GM23338 (cell line): ENCODE data around the gene SLC8A1.

Experiments
- EZH2 ChIP-seq: fragments of 200-600 bp; sonication (generic); IDR thresholded peaks from one replicate; pipeline ENCODE4 v1.8.0; 2017; ENCODE audit warnings: antibody characterized with exemption, mild to moderate bottlenecking, low read depth; ENCODE audit not compliant: unreplicated experiment
- EZH2phosphoT487 ChIP-seq: fragments of 200-600 bp; sonication (generic); IDR thresholded peaks from one replicate; pipeline ENCODE4 v1.8.1; 2018; ENCODE audit warnings: antibody characterized with exemption; ENCODE audit not compliant: unreplicated experiment
- POLR2AphosphoS5 ChIP-seq: IDR thresholded peaks from 2 replicates; pipeline ENCODE4 v1.6.1; 2016; ENCODE audit warnings: antibody characterized with exemption, low read depth
- STAT1 ChIP-seq: IDR thresholded peaks from one replicate; pipeline ENCODE4 v1.6.1; 2016; ENCODE audit warnings: antibody characterized with exemption; ENCODE audit not compliant: unreplicated experiment
- TF ChIP-seq, protein P1 (sequence below), 2 experiments: fragments of 200-600 bp in 1 of 2; sonication (generic) in 1 of 2; conservative IDR thresholded peaks; 2 replicates each; pipeline versions ENCODE4 v1.5.1 to v1.6.1; 2016 to 2017; ENCODE audit warnings: antibody characterized with exemption in 2 of 2, low read depth in 2 of 2, mild to moderate bottlenecking in 2 of 2, moderate library complexity in 1 of 2
- TF ChIP-seq, protein P2 (sequence below): IDR thresholded peaks from one replicate; pipeline ENCODE4 v1.6.1; 2018; ENCODE audit warnings: antibody characterized with exemption; ENCODE audit not compliant: unreplicated experiment

DNA sequence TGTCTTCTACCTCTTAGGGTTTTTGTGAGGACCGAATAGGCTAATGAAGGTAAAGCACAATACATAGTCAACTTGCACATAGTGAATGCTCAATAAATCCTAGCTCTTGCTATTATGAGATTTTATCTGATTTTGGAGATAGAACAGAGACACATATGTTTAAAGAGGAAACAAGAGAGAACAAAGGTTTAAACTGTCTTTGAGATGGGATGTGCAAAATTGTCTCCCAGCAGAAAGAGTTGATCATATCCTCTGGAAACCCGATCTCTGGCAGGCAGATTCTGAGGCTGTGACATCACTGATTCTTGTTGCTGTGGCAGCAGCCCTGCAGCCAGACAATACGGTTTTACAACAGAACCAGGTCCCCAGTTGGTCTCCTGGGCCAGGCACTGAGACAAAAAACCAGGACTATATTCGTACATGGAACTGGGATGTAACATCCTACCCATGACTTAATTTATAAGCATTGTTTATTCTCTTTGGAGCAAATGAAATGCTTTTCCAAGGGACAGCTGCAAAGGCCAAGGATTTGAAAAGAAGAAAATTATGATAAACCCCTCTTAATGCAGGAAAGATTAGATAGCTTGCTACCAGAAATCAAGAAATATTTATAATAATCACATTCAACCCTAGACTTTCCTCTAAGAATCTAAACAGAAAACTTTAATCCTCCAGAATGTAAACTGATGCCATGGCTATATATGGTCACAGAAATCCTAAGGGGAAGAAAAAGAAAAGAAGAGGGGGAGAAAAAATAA, 80.2 kb downstream of the SLC8A1 start:
- TF ChIP-seq EZH2phosphoT487 (no peak), POLR2AphosphoS5 (no peak), EZH2 (no peak), STAT1 (no peak)
- TF ChIP-seq, protein P1, sequence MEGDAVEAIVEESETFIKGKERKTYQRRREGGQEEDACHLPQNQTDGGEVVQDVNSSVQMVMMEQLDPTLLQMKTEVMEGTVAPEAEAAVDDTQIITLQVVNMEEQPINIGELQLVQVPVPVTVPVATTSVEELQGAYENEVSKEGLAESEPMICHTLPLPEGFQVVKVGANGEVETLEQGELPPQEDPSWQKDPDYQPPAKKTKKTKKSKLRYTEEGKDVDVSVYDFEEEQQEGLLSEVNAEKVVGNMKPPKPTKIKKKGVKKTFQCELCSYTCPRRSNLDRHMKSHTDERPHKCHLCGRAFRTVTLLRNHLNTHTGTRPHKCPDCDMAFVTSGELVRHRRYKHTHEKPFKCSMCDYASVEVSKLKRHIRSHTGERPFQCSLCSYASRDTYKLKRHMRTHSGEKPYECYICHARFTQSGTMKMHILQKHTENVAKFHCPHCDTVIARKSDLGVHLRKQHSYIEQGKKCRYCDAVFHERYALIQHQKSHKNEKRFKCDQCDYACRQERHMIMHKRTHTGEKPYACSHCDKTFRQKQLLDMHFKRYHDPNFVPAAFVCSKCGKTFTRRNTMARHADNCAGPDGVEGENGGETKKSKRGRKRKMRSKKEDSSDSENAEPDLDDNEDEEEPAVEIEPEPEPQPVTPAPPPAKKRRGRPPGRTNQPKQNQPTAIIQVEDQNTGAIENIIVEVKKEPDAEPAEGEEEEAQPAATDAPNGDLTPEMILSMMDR (conservative IDR thresholded peaks at IDR 0.05; ENCODE audit: low read depth in 2 of 2), result no peak
- TF ChIP-seq, protein P2, sequence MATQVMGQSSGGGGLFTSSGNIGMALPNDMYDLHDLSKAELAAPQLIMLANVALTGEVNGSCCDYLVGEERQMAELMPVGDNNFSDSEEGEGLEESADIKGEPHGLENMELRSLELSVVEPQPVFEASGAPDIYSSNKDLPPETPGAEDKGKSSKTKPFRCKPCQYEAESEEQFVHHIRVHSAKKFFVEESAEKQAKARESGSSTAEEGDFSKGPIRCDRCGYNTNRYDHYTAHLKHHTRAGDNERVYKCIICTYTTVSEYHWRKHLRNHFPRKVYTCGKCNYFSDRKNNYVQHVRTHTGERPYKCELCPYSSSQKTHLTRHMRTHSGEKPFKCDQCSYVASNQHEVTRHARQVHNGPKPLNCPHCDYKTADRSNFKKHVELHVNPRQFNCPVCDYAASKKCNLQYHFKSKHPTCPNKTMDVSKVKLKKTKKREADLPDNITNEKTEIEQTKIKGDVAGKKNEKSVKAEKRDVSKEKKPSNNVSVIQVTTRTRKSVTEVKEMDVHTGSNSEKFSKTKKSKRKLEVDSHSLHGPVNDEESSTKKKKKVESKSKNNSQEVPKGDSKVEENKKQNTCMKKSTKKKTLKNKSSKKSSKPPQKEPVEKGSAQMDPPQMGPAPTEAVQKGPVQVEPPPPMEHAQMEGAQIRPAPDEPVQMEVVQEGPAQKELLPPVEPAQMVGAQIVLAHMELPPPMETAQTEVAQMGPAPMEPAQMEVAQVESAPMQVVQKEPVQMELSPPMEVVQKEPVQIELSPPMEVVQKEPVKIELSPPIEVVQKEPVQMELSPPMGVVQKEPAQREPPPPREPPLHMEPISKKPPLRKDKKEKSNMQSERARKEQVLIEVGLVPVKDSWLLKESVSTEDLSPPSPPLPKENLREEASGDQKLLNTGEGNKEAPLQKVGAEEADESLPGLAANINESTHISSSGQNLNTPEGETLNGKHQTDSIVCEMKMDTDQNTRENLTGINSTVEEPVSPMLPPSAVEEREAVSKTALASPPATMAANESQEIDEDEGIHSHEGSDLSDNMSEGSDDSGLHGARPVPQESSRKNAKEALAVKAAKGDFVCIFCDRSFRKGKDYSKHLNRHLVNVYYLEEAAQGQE, result no peak
